Measurements from ENCODE around the gene ANGPTL2. TPM values are rescaled to one million over a fixed set of nuclear protein-coding genes. Genes with fewer than 3 reads are reported as not detected.

Gene ANGPTL2
- polyA plus RNA-seq, 2 of the 4 experiments (the other 2 are of a cell fraction) = 0.06 TPM; not detected in 1

DNA sequence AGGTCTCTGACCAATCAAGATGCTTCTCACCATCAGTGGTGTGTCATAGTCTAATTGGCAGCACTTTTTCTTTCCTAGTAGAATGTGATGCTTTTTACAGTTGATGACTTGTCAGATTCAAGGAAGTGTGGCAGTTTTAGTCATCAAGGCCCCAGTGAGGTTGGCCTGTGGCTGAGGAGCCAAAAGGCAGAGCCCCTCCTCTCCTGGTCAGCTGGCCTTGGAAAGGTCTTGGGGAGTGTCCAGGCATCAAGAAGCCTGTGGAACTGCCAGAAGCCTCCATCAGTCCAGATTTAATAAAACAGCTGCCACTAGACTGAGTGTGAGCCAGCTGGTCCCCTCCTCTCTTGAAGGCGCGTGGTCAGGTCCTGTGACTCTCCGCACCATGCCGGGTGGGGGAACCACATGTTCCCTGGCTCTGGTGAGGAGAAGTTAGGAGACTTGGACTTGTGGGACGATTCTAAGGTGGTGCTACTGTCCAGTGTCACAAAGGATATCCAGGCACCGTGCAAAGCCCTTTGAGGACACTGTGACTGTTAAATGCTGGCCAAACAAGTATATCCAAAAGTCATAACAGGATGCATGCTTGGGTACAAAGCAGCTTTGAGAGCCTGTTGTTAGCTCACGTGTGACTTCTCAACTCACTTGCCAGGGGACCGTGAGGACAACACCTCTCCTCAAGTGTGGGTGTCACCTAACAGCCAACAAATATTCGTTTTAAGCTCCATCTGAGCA lies 6.1 kb upstream of the ANGPTL2 start:
- Histone ChIP-seq H3K27ac (no peak overlapping the region), H3K4me2 (no peak overlapping the region), H3K4me1 (peaks cover 10% of the 10 kb centered on the region), H3K4me3 (no peak overlapping the region), H3K9me3 (no peaks in the 10 kb centered on the region)
- ATAC-seq (no peak), DNase-seq (ENCODE audit: low read depth in 1 of 2, low spot score in 1 of 2) (no peak), FAIRE-seq (no peak)
- TF ChIP-seq, protein P1, sequence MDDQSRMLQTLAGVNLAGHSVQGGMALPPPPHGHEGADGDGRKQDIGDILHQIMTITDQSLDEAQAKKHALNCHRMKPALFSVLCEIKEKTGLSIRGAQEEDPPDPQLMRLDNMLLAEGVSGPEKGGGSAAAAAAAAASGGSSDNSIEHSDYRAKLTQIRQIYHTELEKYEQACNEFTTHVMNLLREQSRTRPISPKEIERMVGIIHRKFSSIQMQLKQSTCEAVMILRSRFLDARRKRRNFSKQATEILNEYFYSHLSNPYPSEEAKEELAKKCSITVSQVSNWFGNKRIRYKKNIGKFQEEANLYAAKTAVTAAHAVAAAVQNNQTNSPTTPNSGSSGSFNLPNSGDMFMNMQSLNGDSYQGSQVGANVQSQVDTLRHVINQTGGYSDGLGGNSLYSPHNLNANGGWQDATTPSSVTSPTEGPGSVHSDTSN (IDR thresholded peaks at IDR 0.05) = no peak
- TF ChIP-seq NPAS2 (CRISPR knock-in tag; IDR thresholded peaks at IDR 0.05; ENCODE audit: borderline replicate concordance) (no peak), CHD2 (IDR thresholded peaks at IDR 0.05; ENCODE audit: low read length, partially characterized antibody) (no peak), CBX8 (IDR thresholded peaks at IDR 0.05) (no peak), ZNF302 (CRISPR knock-in tag; IDR thresholded peaks at IDR 0.05) (no peak), RARB (CRISPR knock-in tag; IDR thresholded peaks at IDR 0.05) (no peak), RCOR1 (IDR thresholded peaks at IDR 0.05; ENCODE audit: low read depth, low read length) (no peak), GATA3 (IDR thresholded peaks at IDR 0.05; ENCODE audit: borderline replicate concordance) (no peak), POLR2AphosphoS2 (conservative IDR thresholded peaks at IDR 0.05; ENCODE audit: low read length) (no peak), JUN (IDR thresholded peaks at IDR 0.05) (no peak), TFCP2L1 (CRISPR knock-in tag; IDR thresholded peaks at IDR 0.05) (no peak), HOXB13 (CRISPR knock-in tag; IDR thresholded peaks at IDR 0.05; ENCODE audit: low read depth) (no peak), MAFK (IDR thresholded peaks at IDR 0.05; ENCODE audit: partially characterized antibody) (no peak), CHD4 (IDR thresholded peaks at IDR 0.05; ENCODE audit: borderline replicate concordance) (no peak), SREBF2 (IDR thresholded peaks at IDR 0.05) (no peak)
- TF ChIP-seq, protein P2, sequence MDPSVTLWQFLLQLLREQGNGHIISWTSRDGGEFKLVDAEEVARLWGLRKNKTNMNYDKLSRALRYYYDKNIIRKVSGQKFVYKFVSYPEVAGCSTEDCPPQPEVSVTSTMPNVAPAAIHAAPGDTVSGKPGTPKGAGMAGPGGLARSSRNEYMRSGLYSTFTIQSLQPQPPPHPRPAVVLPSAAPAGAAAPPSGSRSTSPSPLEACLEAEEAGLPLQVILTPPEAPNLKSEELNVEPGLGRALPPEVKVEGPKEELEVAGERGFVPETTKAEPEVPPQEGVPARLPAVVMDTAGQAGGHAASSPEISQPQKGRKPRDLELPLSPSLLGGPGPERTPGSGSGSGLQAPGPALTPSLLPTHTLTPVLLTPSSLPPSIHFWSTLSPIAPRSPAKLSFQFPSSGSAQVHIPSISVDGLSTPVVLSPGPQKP (IDR thresholded peaks at IDR 0.05; ENCODE audit: low read depth, low read length) = no peak
- TF ChIP-seq, protein P3, sequence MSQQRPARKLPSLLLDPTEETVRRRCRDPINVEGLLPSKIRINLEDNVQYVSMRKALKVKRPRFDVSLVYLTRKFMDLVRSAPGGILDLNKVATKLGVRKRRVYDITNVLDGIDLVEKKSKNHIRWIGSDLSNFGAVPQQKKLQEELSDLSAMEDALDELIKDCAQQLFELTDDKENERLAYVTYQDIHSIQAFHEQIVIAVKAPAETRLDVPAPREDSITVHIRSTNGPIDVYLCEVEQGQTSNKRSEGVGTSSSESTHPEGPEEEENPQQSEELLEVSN (IDR thresholded peaks at IDR 0.05; ENCODE audit: borderline replicate concordance, low read depth) = no peak
- TF ChIP-seq, protein P4, sequence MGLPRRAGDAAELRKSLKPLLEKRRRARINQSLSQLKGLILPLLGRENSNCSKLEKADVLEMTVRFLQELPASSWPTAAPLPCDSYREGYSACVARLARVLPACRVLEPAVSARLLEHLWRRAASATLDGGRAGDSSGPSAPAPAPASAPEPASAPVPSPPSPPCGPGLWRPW (IDR thresholded peaks at IDR 0.05) = no peak
- ChIA-PET CTCF (interaction anchor here (1.0 to 6.5 kb wide), 2 partner anchors 8 kb away, joined by 4 to 27 read pairs; partner anchors contain the start of gene ANGPTL2), POLR2A (interaction anchor here (0.6 kb wide), 1 partner anchor 82 kb away, joined by 3 read pairs; no protein-coding TSS in a partner anchor)
- WGBS (ENCODE audit: missing lambda C conversion rate) = 71% methylated on average over 9 of the region's 9 CpGs

DNA sequence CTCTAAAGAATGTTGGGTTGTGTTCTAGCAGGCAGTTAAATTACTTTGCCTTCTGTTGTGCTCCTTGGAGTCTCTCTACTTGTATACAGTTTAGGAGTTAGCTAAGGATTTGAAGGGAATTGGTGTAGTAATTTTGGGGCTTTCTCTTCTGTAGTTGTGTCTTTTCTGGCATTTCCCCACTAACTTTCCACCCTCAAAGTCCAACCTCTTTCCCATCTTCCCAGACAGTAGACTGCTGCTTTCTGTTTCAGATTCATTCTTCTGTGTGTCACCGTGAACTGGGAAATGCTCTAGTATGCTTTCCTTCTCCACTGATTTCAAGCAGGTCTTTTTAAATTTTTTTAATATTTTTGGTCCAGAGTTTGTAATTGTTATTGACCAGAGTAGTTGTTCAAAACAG lies 4.5 kb upstream of the ANGPTL2 start:
- no peak overlapping the region for H3K27ac ChIP-seq
- no peak overlapping the region for H3K4me3 ChIP-seq
- ChIA-PET CTCF (no interaction called here), POLR2A (no interaction called here)
- no peak for FAIRE-seq
- WGBS (ENCODE audit: missing lambda C conversion rate) = 94% methylated on average over 1 of the region's 1 CpG
- ATAC-seq = no peak
- H3K4me1 ChIP-seq = peaks cover 3% of the 10 kb centered on the region; the same call in 1 of the 3 replicates
- H3K4me2 ChIP-seq = no peak overlapping the region
- H3K9me3 ChIP-seq = no peaks in the 10 kb centered on the region
- DNase-seq (ENCODE audit: low read depth in 1 of 2, low spot score in 1 of 2) = no peak
- no peak for TF ChIP-seq FOXS1 (CRISPR knock-in tag; IDR thresholded peaks at IDR 0.05)

DNA sequence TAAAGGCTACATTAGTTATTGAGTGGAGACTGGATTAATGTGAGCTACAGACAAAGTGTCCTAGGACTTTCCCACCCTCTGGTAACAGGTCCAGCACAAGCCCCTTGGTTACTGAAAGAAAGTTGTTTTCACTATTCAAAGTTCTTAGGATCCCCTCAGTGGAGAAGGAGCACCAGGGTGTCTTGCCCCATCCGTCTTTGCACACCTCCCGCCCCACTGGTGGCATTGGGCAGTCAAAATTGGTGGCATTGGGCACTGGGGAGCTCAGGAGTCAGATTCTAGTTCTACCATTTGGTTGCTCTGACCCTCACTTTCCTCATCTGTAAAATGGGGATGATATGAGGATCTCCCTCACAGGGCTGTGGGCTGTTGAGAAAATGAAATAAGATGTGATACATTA lies 2.4 kb upstream of the ANGPTL2 start:
- TF ChIP-seq CBX8 (IDR thresholded peaks at IDR 0.05) = no peak
- TF ChIP-seq BHLHE40 (IDR thresholded peaks at IDR 0.05; ENCODE audit: low read depth, low read length) = no peak
- TF ChIP-seq ZFP36 (IDR thresholded peaks at IDR 0.05; ENCODE audit: borderline replicate concordance, partially characterized antibody) = no peak
- no peak for TF ChIP-seq NR3C1 (IDR thresholded peaks at IDR 0.05)
- TF ChIP-seq POLR2A (IDR thresholded peaks at IDR 0.05; ENCODE audit: low read length) = no peak
- TF ChIP-seq CBX2 (IDR thresholded peaks at IDR 0.05; ENCODE audit: borderline replicate concordance, low read depth) = no peak
- no peak for TF ChIP-seq MYC (IDR thresholded peaks at IDR 0.05; ENCODE audit: borderline replicate concordance, low read length)
- TF ChIP-seq HOXB13 (CRISPR knock-in tag; IDR thresholded peaks at IDR 0.05; ENCODE audit: low read depth) = no peak
- TF ChIP-seq, protein P5, sequence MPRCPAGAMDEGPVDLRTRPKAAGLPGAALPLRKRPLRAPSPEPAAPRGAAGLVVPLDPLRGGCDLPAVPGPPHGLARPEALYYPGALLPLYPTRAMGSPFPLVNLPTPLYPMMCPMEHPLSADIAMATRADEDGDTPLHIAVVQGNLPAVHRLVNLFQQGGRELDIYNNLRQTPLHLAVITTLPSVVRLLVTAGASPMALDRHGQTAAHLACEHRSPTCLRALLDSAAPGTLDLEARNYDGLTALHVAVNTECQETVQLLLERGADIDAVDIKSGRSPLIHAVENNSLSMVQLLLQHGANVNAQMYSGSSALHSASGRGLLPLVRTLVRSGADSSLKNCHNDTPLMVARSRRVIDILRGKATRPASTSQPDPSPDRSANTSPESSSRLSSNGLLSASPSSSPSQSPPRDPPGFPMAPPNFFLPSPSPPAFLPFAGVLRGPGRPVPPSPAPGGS (IDR thresholded peaks at IDR 0.05) = no peak
- Histone ChIP-seq H3K27ac (no peak overlapping the region), H3K9me3 (no peaks in the 10 kb centered on the region), H3K4me2 (no peak overlapping the region), H3K4me3 (no peak overlapping the region), H3K4me1 (no peaks in the 10 kb centered on the region)
- CTCF ChIA-PET = interaction anchor here (0.8 to 1.2 kb wide), 3 partner anchors 9 to 74 kb away, joined by 3 to 4 read pairs (median 3); no protein-coding TSS in a partner anchor
- POLR2A ChIA-PET = no interaction called here
- DNase-seq (ENCODE audit: low read depth in 1 of 2, low spot score in 1 of 2) (no peak), FAIRE-seq (no peak), ATAC-seq (no peak)
- 77% methylated on average over 2 of the region's 2 CpGs for WGBS (ENCODE audit: missing lambda C conversion rate)

Measured in A549 (cell line).